ENCODE data around the gene PRPSAP2.
"Not testable (repeated sequence)": the region's sequence is repeated elsewhere in the genome, so short reads cannot be mapped to it uniquely, and the experiment has no call there.

The PRPSAP2 gene

DNA sequence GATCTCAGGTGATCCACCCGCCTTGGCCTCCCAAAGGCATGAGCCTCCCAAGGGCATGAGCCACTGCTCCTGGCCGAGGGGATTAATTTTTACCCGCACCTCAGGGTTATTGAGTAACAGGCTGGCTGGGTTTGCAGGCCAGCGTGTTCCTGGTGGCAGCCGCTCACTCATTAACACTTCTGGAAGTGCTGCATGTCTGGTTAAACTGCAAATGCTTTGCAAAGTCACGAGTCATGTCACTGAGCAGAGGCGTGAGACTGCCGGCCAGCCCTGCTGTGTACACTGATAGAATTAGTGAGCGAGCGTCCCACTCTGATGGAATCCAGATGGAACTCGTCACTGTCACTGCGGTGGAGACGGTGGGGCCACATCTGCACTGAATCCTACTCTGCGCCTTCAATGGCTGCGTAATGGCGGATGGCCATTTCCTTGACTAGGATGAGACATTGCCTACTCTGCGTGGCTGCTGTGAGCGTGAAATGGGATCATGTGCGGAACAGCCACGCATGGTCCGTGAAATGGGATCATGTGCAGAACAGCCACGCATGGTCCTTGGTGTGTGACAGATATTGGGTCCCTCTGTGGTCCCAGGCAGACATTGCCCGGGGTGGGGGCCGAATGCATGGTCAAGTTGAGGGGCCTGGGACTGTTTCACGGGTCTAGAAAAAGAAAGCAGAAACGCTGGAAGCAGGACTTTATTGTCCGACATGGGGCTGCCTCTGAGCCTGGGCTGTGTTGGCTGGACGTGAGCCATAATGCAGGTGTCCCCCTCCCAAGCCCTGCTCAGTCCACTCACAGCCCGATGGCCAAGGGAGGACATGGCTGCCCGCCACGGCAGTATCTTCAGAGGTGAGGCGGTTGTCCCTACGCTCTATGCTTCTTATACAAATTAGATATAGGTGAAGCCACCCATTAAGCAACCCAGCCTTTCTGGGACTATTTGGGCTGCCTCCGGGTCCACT is 93.3 kb downstream of the PRPSAP2 start:
- Histone ChIP-seq H3K27ac (ENCODE audit: low read depth, low read length) (no peak overlapping the region), H3K4me3 (ENCODE audit: low read depth in 1 of 2, low read length in 2 of 2) (no peak overlapping the region), H3K9ac (ENCODE audit: low read depth in 1 of 2, low read length in 2 of 2) (no peak overlapping the region), H3K27me3 (ENCODE audit: control insufficient read depth in 1 of 2, insufficient read depth in 2 of 2, low read length in 2 of 2) (peaks cover 1 to 5% of the 10 kb centered on the region in 2 donors), H3K36me3 (ENCODE audit: control insufficient read depth in 1 of 2, insufficient read depth in 2 of 2, low read length in 2 of 2) (no peaks in the 10 kb centered on the region), H3K4me1 (ENCODE audit: control insufficient read depth in 1 of 2, insufficient read depth in 2 of 2, low read length in 2 of 2) (no peaks in the 10 kb centered on the region), H3K9me3 (ENCODE audit: control insufficient read depth in 1 of 2, low read length in 2 of 2) (no peaks in the 10 kb centered on the region)

DNA sequence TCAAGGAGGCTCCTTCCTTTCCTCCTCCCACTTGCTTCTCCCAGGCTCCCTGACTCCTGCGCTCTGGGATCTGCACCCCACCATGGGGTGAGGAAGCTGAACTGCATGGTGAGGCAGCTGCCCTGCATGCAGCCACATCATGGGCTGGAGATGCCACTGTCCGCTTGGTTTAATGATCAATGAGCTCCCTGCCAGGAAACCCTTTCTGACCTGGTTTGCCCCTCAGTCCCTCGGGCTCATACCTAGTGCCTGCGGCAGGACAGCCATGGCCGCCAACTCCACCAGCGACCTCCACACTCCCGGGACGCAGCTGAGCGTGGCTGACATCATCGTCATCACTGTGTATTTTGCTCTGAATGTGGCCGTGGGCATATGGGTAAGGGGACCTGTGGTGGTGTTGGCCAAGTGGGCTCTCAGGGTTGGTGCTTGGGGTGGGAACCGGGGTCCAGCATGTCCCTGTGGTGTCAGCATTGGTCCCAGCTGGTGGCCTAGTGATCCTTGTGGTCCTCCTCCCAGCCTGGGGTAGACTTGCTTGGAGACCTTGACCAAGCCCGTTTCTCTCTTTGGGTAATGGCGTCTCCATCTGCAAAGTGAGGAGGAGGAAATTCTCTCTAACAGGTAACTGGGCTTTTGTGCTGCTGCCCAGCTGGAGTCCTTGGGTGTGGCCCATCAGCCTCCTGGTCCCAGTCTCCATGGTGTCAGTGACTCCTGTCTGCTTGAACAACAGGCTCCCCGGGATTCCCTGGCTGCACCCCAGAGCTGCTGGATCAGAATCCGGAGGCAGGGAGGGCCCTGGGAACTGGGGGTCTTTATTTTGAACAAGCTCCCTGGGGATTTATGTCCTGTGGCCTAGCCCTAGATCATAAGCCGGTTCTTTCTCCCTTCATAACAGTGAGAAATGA is 94.3 kb downstream of the PRPSAP2 start, which contains the start of gene SLC5A10:
Gene SLC5A10 (plus strand): TSS at position 225 of the 902 bp plus-strand sequence. CDS start 41 bp downstream, at position 266.
- no peak within 1 kb of the TSS for H3K4me3 ChIP-seq (ENCODE audit: low read depth in 1 of 2, low read length in 2 of 2)
- no peak within 1 kb of the TSS for H3K9ac ChIP-seq (ENCODE audit: low read depth in 1 of 2, low read length in 2 of 2)
- no peaks in the 10 kb centered on the region for H3K4me1 ChIP-seq (ENCODE audit: control insufficient read depth in 1 of 2, insufficient read depth in 2 of 2, low read length in 2 of 2)
- H3K27ac ChIP-seq (ENCODE audit: low read depth, low read length), result no peak within 1 kb of the TSS
- peaks cover 0 to 5% of the 10 kb centered on the region in 2 donors for H3K27me3 ChIP-seq (ENCODE audit: control insufficient read depth in 1 of 2, insufficient read depth in 2 of 2, low read length in 2 of 2)
- no peaks in the 10 kb centered on the region for H3K9me3 ChIP-seq (ENCODE audit: control insufficient read depth in 1 of 2, low read length in 2 of 2)
- H3K36me3 ChIP-seq (ENCODE audit: control insufficient read depth in 1 of 2, insufficient read depth in 2 of 2, low read length in 2 of 2), result no peaks in the 10 kb centered on the region

DNA sequence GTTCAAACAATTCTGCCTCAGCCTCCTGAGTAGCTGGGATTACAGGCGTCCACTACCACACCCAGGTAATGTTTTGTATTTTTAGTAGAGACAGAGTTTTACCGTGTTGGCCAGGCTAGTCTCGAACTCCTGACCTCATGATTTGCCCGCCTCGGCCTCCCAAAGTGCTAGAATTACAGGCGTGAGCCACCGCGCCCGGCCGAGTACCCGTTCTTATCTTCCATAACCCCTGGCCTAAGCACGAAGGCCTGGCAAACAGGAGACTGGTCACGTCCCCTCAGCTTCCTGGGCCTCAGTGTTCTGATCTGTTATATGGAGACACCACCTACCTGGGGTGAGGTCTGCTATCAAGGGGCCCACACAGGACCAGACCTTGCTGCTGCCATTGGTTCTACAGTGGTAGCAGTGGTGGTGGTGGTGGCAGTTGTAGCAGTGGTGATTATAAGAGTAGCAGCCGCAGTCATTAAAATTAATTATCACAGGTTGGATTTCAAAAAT is 95.3 kb downstream of the PRPSAP2 start:
- H3K4me3 ChIP-seq (ENCODE audit: low read depth in 1 of 2, low read length in 2 of 2), result no peak overlapping the region
- no peaks in the 10 kb centered on the region for H3K36me3 ChIP-seq (ENCODE audit: control insufficient read depth in 1 of 2, insufficient read depth in 2 of 2, low read length in 2 of 2)
- peaks cover 0 to 5% of the 10 kb centered on the region in 2 donors for H3K27me3 ChIP-seq (ENCODE audit: control insufficient read depth in 1 of 2, insufficient read depth in 2 of 2, low read length in 2 of 2)
- H3K4me1 ChIP-seq (ENCODE audit: control insufficient read depth in 1 of 2, insufficient read depth in 2 of 2, low read length in 2 of 2), result no peaks in the 10 kb centered on the region
- no peak overlapping the region for H3K9ac ChIP-seq (ENCODE audit: low read depth in 1 of 2, low read length in 2 of 2)
- no peak overlapping the region for H3K27ac ChIP-seq (ENCODE audit: low read depth, low read length)
- no peaks in the 10 kb centered on the region for H3K9me3 ChIP-seq (ENCODE audit: control insufficient read depth in 1 of 2, low read length in 2 of 2)

DNA sequence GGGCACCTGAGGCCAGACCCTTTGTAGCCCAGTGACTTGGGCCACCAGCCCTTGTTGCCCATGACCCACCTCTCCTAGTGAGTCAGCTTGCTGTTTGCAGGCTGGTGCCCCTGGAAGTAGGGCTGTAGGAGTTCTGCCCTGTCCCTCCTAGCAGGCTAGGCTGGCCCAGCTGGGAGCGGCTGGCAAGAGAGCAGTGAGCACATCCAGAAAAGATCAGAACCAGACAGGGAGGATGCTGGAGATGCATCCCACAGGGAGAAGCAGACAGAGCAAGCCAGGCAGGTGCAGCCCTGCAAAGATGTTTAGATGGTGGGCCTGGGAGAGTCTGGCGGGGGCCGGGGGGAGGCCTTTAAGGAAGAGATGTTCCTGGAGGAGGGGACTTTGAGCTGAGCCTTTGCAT is 96.4 kb downstream of the PRPSAP2 start:
- no peak overlapping the region for H3K27ac ChIP-seq (ENCODE audit: low read depth, low read length)
- H3K9me3 ChIP-seq (ENCODE audit: control insufficient read depth in 1 of 2, low read length in 2 of 2), result no peaks in the 10 kb centered on the region
- no peak overlapping the region for H3K9ac ChIP-seq (ENCODE audit: low read depth in 1 of 2, low read length in 2 of 2)
- H3K36me3 ChIP-seq (ENCODE audit: control insufficient read depth in 1 of 2, insufficient read depth in 2 of 2, low read length in 2 of 2), result no peaks in the 10 kb centered on the region
- H3K4me3 ChIP-seq (ENCODE audit: low read depth in 1 of 2, low read length in 2 of 2), result no peak overlapping the region
- H3K4me1 ChIP-seq (ENCODE audit: control insufficient read depth in 1 of 2, insufficient read depth in 2 of 2, low read length in 2 of 2), result no peaks in the 10 kb centered on the region
- H3K27me3 ChIP-seq (ENCODE audit: control insufficient read depth in 1 of 2, insufficient read depth in 2 of 2, low read length in 2 of 2), result peaks cover 0 to 5% of the 10 kb centered on the region in 2 donors

DNA sequence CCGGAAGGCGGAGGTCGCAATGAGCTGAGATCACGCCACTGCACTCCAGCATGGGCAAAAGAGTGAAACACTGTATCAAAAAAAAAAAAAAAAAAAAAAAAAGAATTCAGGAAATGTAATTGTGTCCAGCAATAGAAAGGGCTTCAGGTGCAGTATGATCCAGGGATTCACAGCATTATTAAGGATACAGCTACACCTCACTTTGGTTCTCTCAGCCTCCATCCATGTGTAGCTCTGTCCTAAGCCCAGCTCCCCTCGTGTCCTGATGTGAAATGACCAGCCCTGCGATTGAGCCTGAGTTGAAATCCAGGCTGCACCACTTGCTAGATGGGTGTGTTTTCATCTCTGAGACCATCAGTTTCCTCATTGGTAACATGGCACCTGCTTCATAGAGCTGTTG is 97.1 kb downstream of the PRPSAP2 start:
- no peaks in the 10 kb centered on the region for H3K9me3 ChIP-seq (ENCODE audit: control insufficient read depth in 1 of 2, low read length in 2 of 2)

DNA sequence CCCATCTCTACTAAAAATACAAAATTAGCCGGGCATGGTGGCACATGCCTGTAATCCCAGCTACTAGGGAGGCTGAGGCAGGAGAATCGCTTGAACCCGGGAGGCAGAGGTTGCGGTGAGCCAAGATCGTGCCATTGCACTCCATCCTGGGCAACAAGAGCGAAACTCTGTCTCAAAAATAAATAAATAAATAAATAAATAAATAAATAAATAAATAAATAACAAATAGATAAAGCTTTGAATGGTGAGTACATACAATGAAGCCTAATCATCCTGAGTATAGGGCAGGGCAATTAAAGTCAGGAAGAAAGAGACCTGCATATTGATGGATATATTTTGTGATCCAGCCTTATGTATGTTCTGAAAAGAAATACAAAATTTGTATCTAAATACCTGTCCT is 98.1 kb downstream of the PRPSAP2 start:
- H3K4me3 ChIP-seq (ENCODE audit: low read depth in 1 of 2, low read length in 2 of 2); H3K9me3 ChIP-seq (ENCODE audit: control insufficient read depth in 1 of 2, low read length in 2 of 2); H3K9ac ChIP-seq (ENCODE audit: low read depth in 1 of 2, low read length in 2 of 2); H3K36me3 ChIP-seq (ENCODE audit: control insufficient read depth in 1 of 2, insufficient read depth in 2 of 2, low read length in 2 of 2); H3K27me3 ChIP-seq (ENCODE audit: control insufficient read depth in 1 of 2, insufficient read depth in 2 of 2, low read length in 2 of 2); H3K4me1 ChIP-seq (ENCODE audit: control insufficient read depth in 1 of 2, insufficient read depth in 2 of 2, low read length in 2 of 2); H3K27ac ChIP-seq (ENCODE audit: low read depth, low read length): not testable (repeated sequence)

More for the DNA sequence above, 97.1 kb downstream of the PRPSAP2 start:
- Histone ChIP-seq H3K36me3 (ENCODE audit: control insufficient read depth in 1 of 2, insufficient read depth in 2 of 2, low read length in 2 of 2) (no peaks in the 10 kb centered on the region), H3K9ac (ENCODE audit: low read depth in 1 of 2, low read length in 2 of 2) (no peak overlapping the region), H3K4me1 (ENCODE audit: control insufficient read depth in 1 of 2, insufficient read depth in 2 of 2, low read length in 2 of 2) (no peaks in the 10 kb centered on the region), H3K27ac (ENCODE audit: low read depth, low read length) (no peak overlapping the region), H3K4me3 (ENCODE audit: low read depth in 1 of 2, low read length in 2 of 2) (no peak overlapping the region), H3K27me3 (ENCODE audit: control insufficient read depth in 1 of 2, insufficient read depth in 2 of 2, low read length in 2 of 2) (peaks cover 0 to under 1% of the 10 kb centered on the region in 2 donors)

DNA sequence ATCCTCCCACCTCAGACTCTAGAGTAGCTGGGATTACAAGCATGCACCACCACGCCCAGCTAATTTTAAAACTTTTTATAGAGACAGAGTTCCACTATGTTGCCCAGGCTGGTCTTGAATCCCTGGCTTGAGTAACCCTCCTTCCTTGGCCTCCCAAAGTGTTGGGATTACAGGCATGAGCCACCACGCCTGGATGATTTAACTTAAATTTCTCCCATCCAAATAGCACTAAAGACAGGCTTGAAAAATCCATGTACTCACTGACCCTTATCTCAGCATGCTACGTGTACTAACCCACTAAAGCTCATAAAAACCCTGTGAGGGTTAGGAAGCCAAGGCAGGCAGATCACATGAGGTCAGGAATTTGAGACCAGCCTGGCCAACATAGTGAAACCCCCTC is 98.7 kb downstream of the PRPSAP2 start:
- Histone ChIP-seq H3K27me3 (ENCODE audit: control insufficient read depth in 1 of 2, insufficient read depth in 2 of 2, low read length in 2 of 2) (no peaks in the 10 kb centered on the region), H3K4me3 (ENCODE audit: low read depth in 1 of 2, low read length in 2 of 2) (no peak overlapping the region), H3K27ac (ENCODE audit: low read depth, low read length) (no peak overlapping the region), H3K4me1 (ENCODE audit: control insufficient read depth in 1 of 2, insufficient read depth in 2 of 2, low read length in 2 of 2) (peaks cover 0 to 8% of the 10 kb centered on the region in 2 donors), H3K36me3 (ENCODE audit: control insufficient read depth in 1 of 2, insufficient read depth in 2 of 2, low read length in 2 of 2) (no peaks in the 10 kb centered on the region), H3K9ac (ENCODE audit: low read depth in 1 of 2, low read length in 2 of 2) (no peak overlapping the region), H3K9me3 (ENCODE audit: control insufficient read depth in 1 of 2, low read length in 2 of 2) (no peaks in the 10 kb centered on the region)

DNA sequence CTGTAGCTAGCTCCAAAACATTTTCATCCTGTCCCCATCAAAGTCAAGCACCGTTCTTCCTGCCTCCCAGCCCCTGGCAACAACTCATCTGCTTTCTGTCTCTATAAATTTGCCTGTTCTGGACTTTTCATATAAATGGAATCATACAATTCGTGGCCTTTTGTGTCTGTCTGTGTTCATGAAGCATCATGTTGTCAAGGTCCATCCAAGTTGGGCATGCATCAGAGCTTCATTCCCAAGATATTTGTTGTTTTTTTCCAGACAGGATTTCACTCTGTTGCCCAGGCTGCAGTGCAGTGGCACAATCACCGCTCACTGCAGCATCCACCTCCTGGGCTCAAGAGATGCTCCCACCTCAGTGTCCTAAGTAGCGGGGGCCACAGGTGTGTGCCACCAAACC is 99.9 kb downstream of the PRPSAP2 start:
- Histone ChIP-seq H3K27ac (ENCODE audit: low read depth, low read length) (no peak overlapping the region), H3K27me3 (ENCODE audit: control insufficient read depth in 1 of 2, insufficient read depth in 2 of 2, low read length in 2 of 2) (no peaks in the 10 kb centered on the region), H3K9me3 (ENCODE audit: control insufficient read depth in 1 of 2, low read length in 2 of 2) (no peaks in the 10 kb centered on the region), H3K9ac (ENCODE audit: low read depth in 1 of 2, low read length in 2 of 2) (no peak overlapping the region), H3K4me1 (ENCODE audit: control insufficient read depth in 1 of 2, insufficient read depth in 2 of 2, low read length in 2 of 2) (peaks cover 0 to 8% of the 10 kb centered on the region in 2 donors), H3K36me3 (ENCODE audit: control insufficient read depth in 1 of 2, insufficient read depth in 2 of 2, low read length in 2 of 2) (no peaks in the 10 kb centered on the region), H3K4me3 (ENCODE audit: low read depth in 1 of 2, low read length in 2 of 2) (no peak overlapping the region)

DNA sequence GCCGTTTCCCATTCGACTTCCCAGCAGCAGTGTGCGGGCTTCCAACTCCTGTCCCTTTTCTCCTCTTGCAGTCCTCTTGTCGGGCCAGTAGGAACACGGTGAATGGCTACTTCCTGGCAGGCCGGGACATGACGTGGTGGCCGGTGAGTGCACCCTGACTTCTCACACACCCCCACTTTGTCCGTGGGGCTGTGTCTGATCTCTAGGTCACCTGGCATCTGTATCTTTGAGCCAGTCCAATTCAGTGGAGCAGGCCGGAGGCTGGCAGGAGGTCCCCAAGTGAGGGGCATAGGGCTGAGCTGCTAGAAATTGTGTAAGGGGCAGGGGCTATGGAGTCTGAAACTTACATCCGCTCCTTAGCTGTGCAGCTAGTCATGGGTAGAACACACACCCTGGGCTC is 100.7 kb downstream of the PRPSAP2 start:
- Histone ChIP-seq H3K4me3 (ENCODE audit: low read depth in 1 of 2, low read length in 2 of 2) (no peak overlapping the region), H3K9me3 (ENCODE audit: control insufficient read depth in 1 of 2, low read length in 2 of 2) (no peaks in the 10 kb centered on the region), H3K27ac (ENCODE audit: low read depth, low read length) (no peak overlapping the region), H3K4me1 (ENCODE audit: control insufficient read depth in 1 of 2, insufficient read depth in 2 of 2, low read length in 2 of 2) (peaks cover 0 to 8% of the 10 kb centered on the region in 2 donors), H3K36me3 (ENCODE audit: control insufficient read depth in 1 of 2, insufficient read depth in 2 of 2, low read length in 2 of 2) (no peaks in the 10 kb centered on the region), H3K27me3 (ENCODE audit: control insufficient read depth in 1 of 2, insufficient read depth in 2 of 2, low read length in 2 of 2) (no peaks in the 10 kb centered on the region), H3K9ac (ENCODE audit: low read depth in 1 of 2, low read length in 2 of 2) (no peak overlapping the region)
